ENCODE measurements around the gene VPREB3.

Gene VPREB3

GRCh38 chr22:23796461-23796860, 42.2 kb upstream of the VPREB3 start:
- TF ChIP-seq CTCF (IDR thresholded peaks at IDR 0.05; ENCODE audit: extremely low read depth, insufficient read depth, missing control alignments): no peak
- no peak for DNase-seq (ENCODE audit: low spot score)
- in situ Hi-C loops (cut with MboI; ENCODE audit: low pct_unique_long_range_greater_than_20kb, low sequenced_read_pairs, unreplicated experiment): no loop called here

GRCh38 chr22:23793326-23793725, 39.1 kb upstream of the VPREB3 start:
- no peak for TF ChIP-seq CTCF (IDR thresholded peaks at IDR 0.05; ENCODE audit: extremely low read depth, insufficient read depth, missing control alignments)
- in situ Hi-C loops (cut with MboI; ENCODE audit: low pct_unique_long_range_greater_than_20kb, low sequenced_read_pairs, unreplicated experiment): no loop called here
- DNase-seq (ENCODE audit: low spot score): no peak

DNA sequence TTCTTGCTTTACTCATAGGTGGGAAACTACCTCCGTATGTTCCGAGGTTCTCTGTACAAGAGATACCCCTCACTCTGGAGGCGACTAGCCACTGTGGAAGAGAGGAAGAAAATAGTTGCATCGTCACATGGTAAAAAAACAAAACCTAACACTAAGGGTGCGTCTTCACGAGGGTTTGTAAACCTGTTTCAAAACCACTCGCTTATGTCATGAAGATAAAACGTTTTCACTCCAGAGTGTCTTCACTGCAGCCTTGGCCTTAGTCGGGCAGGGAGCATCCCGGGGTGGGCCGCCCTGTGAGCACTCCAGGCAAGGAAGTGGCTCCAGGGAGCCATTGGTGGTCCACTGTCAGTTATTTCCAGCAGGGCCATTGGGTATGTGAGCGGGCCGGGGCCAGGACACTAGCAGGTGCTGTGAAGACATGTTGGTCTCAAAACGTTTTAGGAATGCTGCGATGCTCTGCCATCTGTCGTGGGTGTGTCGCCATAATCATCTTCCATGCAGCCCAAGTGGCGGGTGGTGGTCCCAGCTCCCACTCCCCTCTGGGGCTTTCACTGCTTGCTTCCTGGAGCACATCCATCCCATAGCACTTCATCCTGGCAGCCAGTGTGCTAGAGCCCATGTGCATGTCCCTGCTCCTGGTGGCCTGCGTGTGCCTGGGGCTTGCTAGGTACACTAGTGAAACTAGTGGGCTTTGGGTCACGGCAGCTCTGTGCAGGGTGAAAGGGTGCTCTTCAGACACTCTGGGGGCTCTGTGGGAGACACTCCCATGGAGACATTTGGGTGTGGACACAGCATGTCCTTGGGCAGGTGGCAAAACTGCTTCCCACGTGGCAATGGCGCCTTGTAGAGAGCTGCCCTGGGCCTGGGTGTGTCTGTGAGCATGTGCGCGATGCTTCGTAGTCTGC, 37.8 kb upstream of the VPREB3 start:
- no peak for DNase-seq (ENCODE audit: low spot score)

GRCh38 chr22:23790819-23791737, 36.9 kb upstream of the VPREB3 start:
- TF ChIP-seq CTCF (IDR thresholded peaks at IDR 0.05; ENCODE audit: extremely low read depth, insufficient read depth, missing control alignments): no peak
- in situ Hi-C loops (cut with MboI; ENCODE audit: low pct_unique_long_range_greater_than_20kb, low sequenced_read_pairs, unreplicated experiment): no loop called here
- no peak for DNase-seq (ENCODE audit: low spot score)

More for the DNA sequence above, 37.8 kb upstream of the VPREB3 start:
- TF ChIP-seq CTCF (IDR thresholded peaks at IDR 0.05; ENCODE audit: extremely low read depth, insufficient read depth, missing control alignments): no peak
- in situ Hi-C loops (cut with MboI; ENCODE audit: low pct_unique_long_range_greater_than_20kb, low sequenced_read_pairs, unreplicated experiment): no loop called here

- in situ Hi-C loops (cut with MboI; ENCODE audit: low pct_unique_long_range_greater_than_20kb, low sequenced_read_pairs, unreplicated experiment): no loop called here
- no peak for DNase-seq (ENCODE audit: low spot score)
- TF ChIP-seq CTCF (IDR thresholded peaks at IDR 0.05; ENCODE audit: extremely low read depth, insufficient read depth, missing control alignments): no peak
Measured at GRCh38 chr22:23789638-23790037, 35.4 kb upstream of the VPREB3 start.

GRCh38 chr22:23789121-23789520, 34.9 kb upstream of the VPREB3 start:
- in situ Hi-C loops (cut with MboI; ENCODE audit: low pct_unique_long_range_greater_than_20kb, low sequenced_read_pairs, unreplicated experiment): no loop called here
- DNase-seq (ENCODE audit: low spot score): no peak
- no peak for TF ChIP-seq CTCF (IDR thresholded peaks at IDR 0.05; ENCODE audit: extremely low read depth, insufficient read depth, missing control alignments)
